Activated naive CD8-positive, alpha-beta T cell treated with anti-CD3 and anti-CD28 coated beads, Interleukin-2, amount 50 U/mL, for 16 hours (primary cell): ENCODE measurements around the gene ZNF418.
"Not testable (repeated sequence)": the region's sequence is repeated elsewhere in the genome, so short reads cannot be mapped to it uniquely, and the experiment has no call there.

ENCODE experiments used
- DNase-seq: peaks from one replicate; pipeline ENCODE4 v3.0.0-alpha.2; 2020; ENCODE audit warnings: low read depth, low spot score

The ZNF418 gene

DNA sequence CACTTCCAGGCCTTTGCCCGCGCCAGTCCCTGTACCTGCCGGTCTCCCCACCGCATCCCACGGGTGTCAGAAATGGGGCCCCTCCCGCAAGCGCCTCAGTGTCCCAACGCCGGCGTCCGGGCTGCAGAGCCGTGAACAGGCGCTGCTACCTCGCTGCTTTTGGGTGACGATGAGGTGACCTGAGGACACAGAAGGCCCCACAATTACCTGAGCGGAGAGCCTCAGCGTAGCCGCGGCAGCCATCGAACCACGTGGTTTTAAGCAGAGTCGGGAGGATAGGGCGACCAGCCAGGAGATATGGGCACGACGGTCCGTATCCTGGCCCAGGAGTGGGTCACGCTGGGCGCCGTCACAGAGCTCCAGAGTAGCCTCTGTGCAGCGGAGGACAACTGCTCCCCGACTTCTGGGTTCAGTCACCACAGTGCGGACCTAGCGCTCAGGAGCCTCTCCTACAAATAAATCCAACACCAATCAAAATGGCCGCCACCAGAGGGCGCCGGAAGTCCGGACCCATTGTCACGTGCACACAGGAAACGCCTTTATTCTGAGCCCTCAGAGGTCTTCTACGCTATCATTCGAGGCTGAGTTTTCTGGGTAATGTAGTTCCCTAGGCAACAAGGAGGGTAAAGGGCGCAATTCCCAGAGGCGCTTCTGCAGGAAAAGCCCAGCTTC, 46.5 kb downstream of the ZNF418 start, which contains the start of gene ZNF814:
Gene ZNF814, minus strand, starts transcription at position 478 of the 672 bp plus-strand sequence. Its CDS starts 235 bp downstream, at position 243.
- peak; percentile 68 for DNase-seq

GRCh38 chr19:57888107-57888559, 47.1 kb downstream of the ZNF418 start:
- DNase-seq = no peak

- DNase-seq = no peak
These were observed 47.8 kb downstream of the ZNF418 start for GRCh38 chr19:57887195-57887941.

GRCh38 chr19:57886046-57886445, 49.2 kb downstream of the ZNF418 start:
- DNase-seq = no peak

DNA sequence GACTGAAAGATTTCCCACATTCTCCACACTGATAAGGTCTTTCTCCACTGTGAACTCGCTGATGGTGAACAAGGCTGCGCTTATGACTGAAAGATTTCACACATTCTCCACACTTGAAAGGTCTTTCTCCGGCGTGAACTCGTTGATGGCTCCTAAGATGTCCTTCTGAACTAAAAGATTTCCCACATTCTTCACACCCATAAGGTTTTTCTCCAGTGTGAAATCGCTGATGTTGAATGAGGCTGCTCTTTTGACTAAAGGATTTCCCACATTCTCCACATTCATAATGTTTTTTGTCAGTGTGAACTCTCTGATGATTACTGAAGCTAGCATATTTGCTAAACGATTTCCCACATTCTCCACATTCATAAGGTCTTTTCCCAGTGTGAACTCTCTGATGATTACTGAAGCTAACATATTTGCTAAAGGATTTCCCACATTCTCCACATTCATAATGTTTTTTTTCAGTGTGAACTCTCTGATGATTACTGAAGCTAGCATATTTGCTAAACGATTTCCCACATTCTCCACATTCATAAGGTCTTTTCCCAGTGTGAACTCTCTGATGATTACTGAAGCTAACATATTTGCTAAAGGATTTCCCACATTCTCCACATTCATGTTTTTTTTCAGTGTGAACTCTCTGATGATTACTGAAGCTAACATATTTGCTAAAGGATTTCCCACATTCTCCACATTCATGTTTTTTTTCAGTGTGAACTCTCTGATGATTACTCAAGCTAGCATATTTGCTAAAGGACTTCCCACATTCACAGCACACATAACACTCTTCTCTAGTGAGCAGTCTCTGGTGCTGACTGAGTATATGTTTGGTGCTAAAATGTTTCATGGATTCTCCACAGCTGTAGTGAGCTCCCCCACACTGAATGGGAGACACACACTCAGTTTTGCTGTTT, 61.1 kb downstream of the ZNF418 start:
- DNase-seq = not testable (repeated sequence)

DNA sequence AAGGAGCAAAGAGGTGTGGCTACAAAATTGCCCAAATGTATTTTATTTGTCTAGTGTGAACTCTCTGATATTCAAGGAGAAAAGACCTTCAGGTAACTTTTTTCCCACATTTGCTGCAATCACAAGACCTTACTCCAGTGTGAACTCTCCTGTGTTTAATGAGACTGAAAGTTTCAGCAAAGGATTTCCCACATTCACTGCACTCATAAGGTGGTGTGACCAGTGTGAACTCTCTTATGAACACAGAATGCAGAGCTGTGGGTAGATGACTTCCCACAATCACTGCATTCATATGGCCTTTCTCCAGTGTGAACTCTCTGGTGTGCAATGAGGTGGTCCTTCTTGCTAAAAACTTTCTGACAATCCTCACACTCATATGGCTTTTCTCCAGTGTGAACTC, 62.8 kb downstream of the ZNF418 start:
- DNase-seq = no peak
